Measurements from ENCODE around the gene PTPRE.

Gene PTPRE

DNA sequence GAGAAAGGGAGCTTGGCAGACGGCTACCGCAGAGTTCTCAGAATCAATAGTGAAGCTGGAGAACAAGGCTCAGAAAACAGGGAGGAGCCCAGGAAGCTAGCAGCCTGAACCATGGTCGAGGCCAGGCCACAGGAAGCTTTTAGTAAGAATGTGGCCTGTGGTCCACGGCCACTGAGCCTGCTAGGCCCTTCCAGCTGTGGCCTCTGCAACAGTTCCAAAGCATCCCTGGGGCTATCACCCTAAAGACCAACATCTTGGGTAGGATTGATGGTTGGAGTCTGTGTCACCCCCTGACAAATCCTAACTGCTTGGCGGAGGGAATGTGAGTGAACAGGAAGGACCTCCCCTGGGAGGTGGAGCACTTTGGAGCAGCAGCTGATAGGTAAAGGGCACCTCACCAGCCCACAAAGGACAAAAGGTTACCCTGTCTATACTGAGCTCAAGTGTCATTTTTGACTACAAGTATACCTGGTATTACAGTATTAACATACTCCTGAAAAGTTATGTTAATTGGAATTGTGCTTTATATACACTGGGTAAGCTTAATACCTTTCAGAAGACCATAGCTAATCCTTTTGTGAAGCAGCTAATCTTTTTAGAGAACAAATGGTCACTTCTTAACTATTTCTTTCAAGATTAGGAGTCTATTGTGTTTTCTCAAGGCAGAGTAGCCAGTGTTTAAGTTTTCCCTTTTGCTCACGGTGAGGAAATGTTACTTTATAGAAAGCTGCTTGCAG, 18.7 kb downstream of the PTPRE start:
- Histone ChIP-seq H3K4me3 (ENCODE audit: insufficient read length, low read depth) (no peak overlapping the region), H3K9ac (ENCODE audit: insufficient read length, low read depth) (no peak overlapping the region), H3K9me3 (ENCODE audit: insufficient read depth, low read length) (no peaks in the 10 kb centered on the region), H3K27me3 (ENCODE audit: insufficient read depth, insufficient read length) (no peaks in the 10 kb centered on the region), H3K4me1 (ENCODE audit: insufficient read depth, insufficient read length) (no peaks in the 10 kb centered on the region), H3K36me3 (ENCODE audit: insufficient read depth, insufficient read length, low read length) (no peaks in the 10 kb centered on the region)
- DNase-seq (ENCODE audit: low read depth, low spot score): no peak
- TF ChIP-seq YY1 (IDR thresholded peaks at IDR 0.05; ENCODE audit: insufficient read depth, insufficient read length) (no peak), SUZ12 (IDR thresholded peaks at IDR 0.05; ENCODE audit: extremely low read depth, insufficient read depth, insufficient read length) (no peak), ZNF274 (IDR thresholded peaks at IDR 0.05; ENCODE audit: low read depth, low read length) (no peak)

DNA sequence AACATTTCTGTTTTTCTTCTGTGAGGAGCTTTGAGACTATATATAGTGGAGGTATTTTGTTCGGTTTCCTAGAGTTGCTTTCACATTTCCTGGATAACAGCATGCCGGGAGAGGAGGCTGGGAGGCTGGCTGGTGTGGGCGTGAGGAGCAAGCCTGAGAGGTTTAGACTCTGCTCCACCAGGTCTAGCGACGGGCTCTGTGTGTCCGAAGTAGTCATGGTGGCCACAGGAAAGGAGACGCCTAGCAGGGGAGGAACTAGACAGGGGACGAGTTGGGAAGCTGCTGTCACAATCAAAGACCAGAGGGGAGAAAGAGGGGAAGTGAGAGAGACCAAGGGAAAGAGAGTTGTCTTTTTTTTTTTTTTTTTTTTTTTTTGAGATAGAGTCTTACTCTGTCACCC, 19.6 kb downstream of the PTPRE start:
- Histone ChIP-seq H3K27me3 (ENCODE audit: insufficient read depth, insufficient read length) (no peaks in the 10 kb centered on the region), H3K4me1 (ENCODE audit: insufficient read depth, insufficient read length) (no peaks in the 10 kb centered on the region), H3K36me3 (ENCODE audit: insufficient read depth, insufficient read length, low read length) (no peaks in the 10 kb centered on the region), H3K9ac (ENCODE audit: insufficient read length, low read depth) (no peak overlapping the region), H3K9me3 (ENCODE audit: insufficient read depth, low read length) (no peaks in the 10 kb centered on the region), H3K4me3 (ENCODE audit: insufficient read length, low read depth) (no peak overlapping the region)
- no peak for DNase-seq (ENCODE audit: low read depth, low spot score)
- TF ChIP-seq YY1 (IDR thresholded peaks at IDR 0.05; ENCODE audit: insufficient read depth, insufficient read length) (no peak), ZNF274 (IDR thresholded peaks at IDR 0.05; ENCODE audit: low read depth, low read length) (no peak)

DNA sequence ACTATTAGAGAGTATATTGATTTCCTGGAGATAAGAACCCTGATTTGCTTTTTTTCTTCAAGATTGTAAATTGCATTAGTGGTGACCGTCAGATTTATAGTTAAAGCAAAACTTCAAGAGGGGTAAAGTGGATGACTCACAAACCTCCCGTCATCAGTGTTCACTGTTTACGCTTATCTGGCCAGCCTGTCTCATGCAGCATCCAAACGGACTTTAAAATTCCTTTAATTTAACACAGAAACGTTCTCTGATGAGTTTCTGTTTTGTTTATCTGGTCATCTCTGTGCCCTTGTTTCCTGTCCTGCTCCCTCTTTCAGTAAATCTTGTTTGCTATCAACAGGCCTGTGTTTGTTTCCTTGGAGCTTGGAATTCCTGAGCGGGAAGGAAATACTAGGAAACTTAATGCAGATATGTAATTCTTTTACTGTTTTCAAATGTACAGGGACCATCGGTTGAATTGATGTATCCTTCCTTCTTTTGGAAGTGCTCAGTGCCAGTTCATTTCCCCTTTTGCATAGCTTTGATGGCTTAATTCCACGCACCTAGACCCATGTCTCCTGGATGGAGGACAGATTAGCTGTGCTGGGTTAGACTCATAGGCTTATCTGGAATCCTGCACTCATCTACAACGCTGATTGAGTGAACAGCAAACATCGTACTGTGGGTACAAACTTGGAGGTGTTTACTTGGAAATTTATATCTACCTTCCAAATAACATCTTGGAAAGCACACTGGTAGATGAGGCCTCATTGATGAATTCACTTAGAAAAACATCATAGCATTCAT, 21.3 kb downstream of the PTPRE start:
- no peak overlapping the region for H3K9ac ChIP-seq (ENCODE audit: insufficient read length, low read depth)
- no peak for DNase-seq (ENCODE audit: low read depth, low spot score)

DNA sequence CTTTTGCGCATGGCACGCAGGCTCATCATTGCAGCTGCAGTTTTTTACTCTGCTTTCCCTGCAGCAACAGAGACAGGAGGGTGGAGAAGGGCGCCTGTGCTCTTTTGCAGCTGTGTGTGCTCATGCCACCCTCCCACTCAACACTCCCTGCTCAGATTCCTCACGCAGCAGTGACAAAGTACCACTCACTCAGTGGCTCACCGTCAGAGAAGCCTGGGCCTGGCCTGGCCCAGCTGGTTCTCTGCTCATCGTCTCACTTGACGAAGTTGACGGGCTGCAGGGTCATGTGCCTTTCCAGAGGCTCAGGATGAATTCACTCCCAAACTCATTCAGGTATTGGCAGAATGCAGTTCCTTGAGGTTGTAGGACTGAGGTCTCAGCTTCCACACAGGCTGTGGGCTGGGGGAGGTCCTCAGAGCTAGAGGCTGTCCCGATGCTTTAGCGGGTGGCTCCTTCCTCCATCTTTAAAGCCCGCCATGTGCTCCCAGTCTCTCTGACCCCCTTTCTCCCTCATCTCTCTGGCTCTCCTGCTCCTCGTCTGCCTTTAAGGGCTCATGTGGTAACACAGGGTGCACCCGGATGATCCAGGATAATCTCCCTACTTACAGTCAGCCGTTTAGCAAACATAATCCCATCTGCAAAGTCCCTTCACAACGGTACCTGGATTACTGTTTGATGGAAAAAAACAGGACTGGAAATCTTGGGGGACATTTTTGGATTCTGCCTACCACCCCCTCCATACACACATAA, 25.8 kb downstream of the PTPRE start:
- no peak for DNase-seq (ENCODE audit: low read depth, low spot score)
- Histone ChIP-seq H3K4me3 (ENCODE audit: insufficient read length, low read depth) (no peak overlapping the region), H3K9ac (ENCODE audit: insufficient read length, low read depth) (no peak overlapping the region), H3K36me3 (ENCODE audit: insufficient read depth, insufficient read length, low read length) (no peaks in the 10 kb centered on the region), H3K27me3 (ENCODE audit: insufficient read depth, insufficient read length) (no peaks in the 10 kb centered on the region), H3K9me3 (ENCODE audit: insufficient read depth, low read length) (no peaks in the 10 kb centered on the region), H3K4me1 (ENCODE audit: insufficient read depth, insufficient read length) (no peaks in the 10 kb centered on the region)
- no peak for TF ChIP-seq YY1 (IDR thresholded peaks at IDR 0.05; ENCODE audit: insufficient read depth, insufficient read length)
- no peak for TF ChIP-seq SUZ12 (IDR thresholded peaks at IDR 0.05; ENCODE audit: extremely low read depth, insufficient read depth, insufficient read length)
- TF ChIP-seq ZNF274 (IDR thresholded peaks at IDR 0.05; ENCODE audit: low read depth, low read length): no peak

More for the DNA sequence above, 21.3 kb downstream of the PTPRE start:
- Histone ChIP-seq H3K9me3 (ENCODE audit: insufficient read depth, low read length) (no peaks in the 10 kb centered on the region), H3K36me3 (ENCODE audit: insufficient read depth, insufficient read length, low read length) (no peaks in the 10 kb centered on the region), H3K27me3 (ENCODE audit: insufficient read depth, insufficient read length) (no peaks in the 10 kb centered on the region), H3K4me3 (ENCODE audit: insufficient read length, low read depth) (no peak overlapping the region), H3K4me1 (ENCODE audit: insufficient read depth, insufficient read length) (no peaks in the 10 kb centered on the region)
- TF ChIP-seq SUZ12 (IDR thresholded peaks at IDR 0.05; ENCODE audit: extremely low read depth, insufficient read depth, insufficient read length): no peak
- TF ChIP-seq ZNF274 (IDR thresholded peaks at IDR 0.05; ENCODE audit: low read depth, low read length): no peak
- no peak for TF ChIP-seq YY1 (IDR thresholded peaks at IDR 0.05; ENCODE audit: insufficient read depth, insufficient read length)

DNA sequence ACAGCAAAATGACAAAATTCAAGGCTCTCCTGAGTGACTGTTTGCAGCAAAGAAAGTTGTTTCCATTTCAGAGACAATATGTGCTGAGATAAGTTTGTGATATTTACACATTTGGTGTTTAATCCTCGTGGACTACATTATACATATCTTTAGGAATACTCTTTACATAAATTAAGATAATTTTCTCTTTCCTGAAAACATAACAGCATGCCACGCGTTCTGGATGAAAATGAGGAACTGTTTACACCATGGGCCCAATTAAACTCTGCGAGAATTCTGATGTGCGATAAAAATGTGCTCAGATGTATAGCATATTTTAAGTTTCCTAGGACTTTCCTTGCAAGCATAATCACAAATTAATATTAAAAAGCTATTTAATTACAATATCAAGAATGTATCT, 26.4 kb downstream of the PTPRE start:
- no peaks in the 10 kb centered on the region for H3K36me3 ChIP-seq (ENCODE audit: insufficient read depth, insufficient read length, low read length)
- no peak for DNase-seq (ENCODE audit: low read depth, low spot score)
- H3K9me3 ChIP-seq (ENCODE audit: insufficient read depth, low read length): no peaks in the 10 kb centered on the region
- H3K27me3 ChIP-seq (ENCODE audit: insufficient read depth, insufficient read length): no peaks in the 10 kb centered on the region
- no peak overlapping the region for H3K4me3 ChIP-seq (ENCODE audit: insufficient read length, low read depth)
- no peak for TF ChIP-seq SUZ12 (IDR thresholded peaks at IDR 0.05; ENCODE audit: extremely low read depth, insufficient read depth, insufficient read length)
- TF ChIP-seq ZNF274 (IDR thresholded peaks at IDR 0.05; ENCODE audit: low read depth, low read length): no peak
- TF ChIP-seq YY1 (IDR thresholded peaks at IDR 0.05; ENCODE audit: insufficient read depth, insufficient read length): no peak
- no peak overlapping the region for H3K9ac ChIP-seq (ENCODE audit: insufficient read length, low read depth)
- H3K4me1 ChIP-seq (ENCODE audit: insufficient read depth, insufficient read length): no peaks in the 10 kb centered on the region

DNA sequence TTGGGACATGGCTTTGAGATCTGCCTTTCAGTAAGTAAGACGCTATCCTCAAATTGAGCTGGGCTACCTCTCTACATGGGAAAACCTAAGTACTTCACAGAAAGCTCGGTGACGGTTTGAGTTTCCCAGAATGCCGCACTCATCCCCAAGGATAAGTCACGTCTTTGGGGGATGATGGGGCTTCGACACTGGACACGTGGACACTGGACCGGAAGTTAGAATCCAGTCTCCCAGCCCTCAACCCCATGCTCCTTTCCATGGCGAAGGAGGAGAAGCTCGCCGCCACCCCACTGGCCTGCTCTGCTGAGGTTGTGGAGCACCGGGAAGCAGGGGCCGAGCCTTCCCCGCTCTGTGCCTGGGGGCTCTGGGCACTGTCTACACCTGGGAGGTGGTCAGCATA, 27.5 kb downstream of the PTPRE start:
- H3K27me3 ChIP-seq (ENCODE audit: insufficient read depth, insufficient read length): no peaks in the 10 kb centered on the region
- TF ChIP-seq YY1 (IDR thresholded peaks at IDR 0.05; ENCODE audit: insufficient read depth, insufficient read length): no peak
- TF ChIP-seq ZNF274 (IDR thresholded peaks at IDR 0.05; ENCODE audit: low read depth, low read length): no peak
- no peak for TF ChIP-seq SUZ12 (IDR thresholded peaks at IDR 0.05; ENCODE audit: extremely low read depth, insufficient read depth, insufficient read length)
- no peaks in the 10 kb centered on the region for H3K36me3 ChIP-seq (ENCODE audit: insufficient read depth, insufficient read length, low read length)
- H3K4me3 ChIP-seq (ENCODE audit: insufficient read length, low read depth): no peak overlapping the region
- H3K4me1 ChIP-seq (ENCODE audit: insufficient read depth, insufficient read length): no peaks in the 10 kb centered on the region
- no peaks in the 10 kb centered on the region for H3K9me3 ChIP-seq (ENCODE audit: insufficient read depth, low read length)
- DNase-seq (ENCODE audit: low read depth, low spot score): no peak
- no peak overlapping the region for H3K9ac ChIP-seq (ENCODE audit: insufficient read length, low read depth)

DNA sequence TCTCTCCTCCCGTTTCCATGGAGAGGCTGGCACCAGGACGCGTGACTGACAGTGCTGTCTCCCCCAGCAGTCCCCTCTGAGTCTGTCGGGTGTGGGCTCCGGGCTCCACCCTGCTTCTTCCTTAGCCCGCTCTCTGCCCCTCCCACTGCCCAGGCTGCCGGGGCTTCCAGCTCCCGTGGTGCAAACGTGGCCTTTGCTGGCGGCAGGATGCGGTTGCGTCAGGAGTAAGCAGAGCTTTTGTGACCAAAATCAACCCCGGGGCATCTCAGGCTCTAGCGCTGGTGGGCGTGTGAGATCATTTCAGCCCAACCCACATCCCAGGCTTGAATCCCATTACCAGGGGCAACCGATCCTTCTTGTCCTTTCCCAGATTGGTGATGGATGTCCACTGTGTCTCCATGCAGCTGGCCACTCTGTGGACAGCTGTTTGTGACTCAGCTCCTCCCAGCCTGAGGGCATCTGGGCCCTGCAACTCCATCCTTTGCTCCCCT, 28.2 kb downstream of the PTPRE start:
- Histone ChIP-seq H3K9ac (ENCODE audit: insufficient read length, low read depth) (no peak overlapping the region), H3K9me3 (ENCODE audit: insufficient read depth, low read length) (no peaks in the 10 kb centered on the region), H3K36me3 (ENCODE audit: insufficient read depth, insufficient read length, low read length) (no peaks in the 10 kb centered on the region), H3K4me1 (ENCODE audit: insufficient read depth, insufficient read length) (no peaks in the 10 kb centered on the region), H3K4me3 (ENCODE audit: insufficient read length, low read depth) (no peak overlapping the region), H3K27me3 (ENCODE audit: insufficient read depth, insufficient read length) (no peaks in the 10 kb centered on the region)
- TF ChIP-seq SUZ12 (IDR thresholded peaks at IDR 0.05; ENCODE audit: extremely low read depth, insufficient read depth, insufficient read length) (no peak), YY1 (IDR thresholded peaks at IDR 0.05; ENCODE audit: insufficient read depth, insufficient read length) (no peak), ZNF274 (IDR thresholded peaks at IDR 0.05; ENCODE audit: low read depth, low read length) (no peak)
- DNase-seq (ENCODE audit: low read depth, low spot score): no peak
